Prostate gland (tissue), 2 donors: ENCODE results near the gene PNLIP.

Experiments used
- POLR2A ChIP-seq: fragments of 450-650 bp; IDR thresholded peaks from one replicate; pipeline ENCODE4 v1.6.1; 2016; ENCODE audit warnings: antibody characterized with exemption, mild to moderate bottlenecking
- TF ChIP-seq, protein P1 (sequence below), 4 experiments: fragments of 200-600 bp in 2 of 4; fragments of 450-650 bp in 2 of 4; sonication (generic) in 2 of 4; IDR thresholded peaks; 1 replicate in 3 of 4; 2 replicates in 1 of 4; pipeline ENCODE4 v1.5.1; 2016 to 2019; ENCODE audit warnings: antibody characterized with exemption in 4 of 4, mild to moderate bottlenecking in 2 of 4, moderate library complexity in 2 of 4

DNA sequence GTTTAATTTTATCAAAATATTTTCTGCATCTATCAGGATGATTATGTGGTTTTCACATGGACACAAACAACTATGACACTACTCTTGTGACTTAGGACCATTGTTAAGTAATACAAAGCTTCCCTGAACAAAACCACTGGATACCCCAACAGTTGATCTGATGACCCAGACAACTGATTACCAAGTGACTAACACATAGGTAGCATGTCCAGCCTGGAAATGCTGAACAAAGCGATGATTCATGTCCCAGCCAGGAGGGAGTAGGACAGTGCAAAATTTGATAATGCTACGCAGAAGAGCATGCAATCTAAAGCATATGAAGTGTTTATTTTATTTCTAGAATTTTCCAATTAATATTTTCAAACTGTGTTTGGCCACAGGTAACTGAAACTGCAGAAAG lies 8.9 kb upstream of the PNLIP start:
- no peak for TF ChIP-seq POLR2A
- TF ChIP-seq, protein P1, sequence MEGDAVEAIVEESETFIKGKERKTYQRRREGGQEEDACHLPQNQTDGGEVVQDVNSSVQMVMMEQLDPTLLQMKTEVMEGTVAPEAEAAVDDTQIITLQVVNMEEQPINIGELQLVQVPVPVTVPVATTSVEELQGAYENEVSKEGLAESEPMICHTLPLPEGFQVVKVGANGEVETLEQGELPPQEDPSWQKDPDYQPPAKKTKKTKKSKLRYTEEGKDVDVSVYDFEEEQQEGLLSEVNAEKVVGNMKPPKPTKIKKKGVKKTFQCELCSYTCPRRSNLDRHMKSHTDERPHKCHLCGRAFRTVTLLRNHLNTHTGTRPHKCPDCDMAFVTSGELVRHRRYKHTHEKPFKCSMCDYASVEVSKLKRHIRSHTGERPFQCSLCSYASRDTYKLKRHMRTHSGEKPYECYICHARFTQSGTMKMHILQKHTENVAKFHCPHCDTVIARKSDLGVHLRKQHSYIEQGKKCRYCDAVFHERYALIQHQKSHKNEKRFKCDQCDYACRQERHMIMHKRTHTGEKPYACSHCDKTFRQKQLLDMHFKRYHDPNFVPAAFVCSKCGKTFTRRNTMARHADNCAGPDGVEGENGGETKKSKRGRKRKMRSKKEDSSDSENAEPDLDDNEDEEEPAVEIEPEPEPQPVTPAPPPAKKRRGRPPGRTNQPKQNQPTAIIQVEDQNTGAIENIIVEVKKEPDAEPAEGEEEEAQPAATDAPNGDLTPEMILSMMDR (IDR thresholded peaks at IDR 0.05), result no peak
